ENCODE results near the gene PLCL1. TPM values are rescaled to one million over a fixed set of nuclear protein-coding genes. Genes with fewer than 3 reads are reported as not detected.
A peak's percentile ranks its signal among the peaks of the same experiment; 100 is the strongest.

Gene PLCL1
- 6.7 TPM for total RNA-seq

DNA sequence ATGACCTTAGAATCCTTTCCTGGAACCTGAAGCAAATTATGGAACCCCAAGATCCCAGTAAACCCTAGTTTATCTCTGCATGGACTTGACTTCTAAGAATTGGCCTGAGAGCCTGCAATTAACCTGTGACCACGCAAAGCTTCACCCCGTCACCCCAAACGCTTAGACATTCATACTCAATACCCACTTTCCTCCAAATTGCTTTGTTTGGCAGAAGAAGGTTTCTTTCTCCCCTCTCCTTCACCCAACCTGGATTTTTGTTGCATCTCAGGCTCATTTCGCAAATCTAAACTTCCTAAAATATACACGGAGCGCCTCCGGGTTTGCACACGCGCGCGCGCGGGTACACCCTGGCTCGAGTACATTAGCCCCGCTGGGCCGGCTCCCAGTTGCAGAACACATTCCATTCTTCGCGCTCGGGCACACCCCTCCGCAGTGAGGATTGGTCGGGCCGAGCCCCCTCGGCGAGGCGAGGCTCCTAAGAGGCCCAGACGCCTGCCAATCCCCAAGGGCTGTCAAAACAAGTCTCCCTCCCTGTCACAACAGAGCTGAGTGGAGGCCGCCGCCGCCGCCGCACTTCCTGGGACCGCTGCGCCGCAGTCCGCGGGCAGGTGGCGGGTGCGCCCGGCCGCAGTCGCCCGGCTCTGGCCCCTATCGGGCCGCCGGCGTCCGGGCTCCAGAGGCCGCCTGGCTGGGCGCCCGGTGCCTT, at the start of gene PLCL1:
TSS of gene PLCL1 (plus strand) at position 545 of the 709 bp plus-strand sequence.
- intact Hi-C loops (cut with DNase I) = loop anchor here (5.0 kb wide), 1 partner anchor 493 kb away; no protein-coding TSS in a partner anchor
- DNase-seq (ENCODE audit: low spot score) (peak; percentile 90), ATAC-seq (peak; percentile 95)

DNA sequence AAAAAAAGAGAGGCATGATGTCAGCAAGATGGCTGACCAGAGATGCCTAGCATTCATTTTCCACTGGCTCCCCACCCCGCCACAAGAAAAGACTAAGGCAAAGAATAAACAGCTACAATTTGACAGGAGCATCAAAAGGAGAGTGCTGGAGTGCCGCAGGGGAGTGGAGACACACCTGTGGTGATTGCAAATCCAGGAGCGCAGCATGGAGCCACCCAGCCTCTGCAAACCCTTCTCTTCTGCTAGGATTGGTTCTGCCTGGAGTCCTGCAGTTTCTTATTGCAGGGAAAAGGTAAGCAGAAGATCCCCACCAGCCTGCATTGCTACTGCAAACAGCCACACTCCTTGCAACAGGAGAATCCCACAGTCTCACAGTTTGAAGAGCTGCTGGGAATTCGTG, 45.4 kb upstream of the PLCL1 start:
- no peak for ATAC-seq
- no peak for DNase-seq (ENCODE audit: low spot score)
- intact Hi-C loops (cut with DNase I) = no loop called here

- ATAC-seq (no peak), DNase-seq (ENCODE audit: low spot score) (no peak)
- intact Hi-C loops (cut with DNase I) = no loop called here
Measured at GRCh38 chr2:197759625-197760292, 44.6 kb upstream of the PLCL1 start.

GRCh38 chr2:197760293-197760657, 44.1 kb upstream of the PLCL1 start:
- ATAC-seq (no peak), DNase-seq (ENCODE audit: low spot score) (no peak)
- intact Hi-C loops (cut with DNase I) = no loop called here

- ATAC-seq (no peak), DNase-seq (ENCODE audit: low spot score) (no peak)
- intact Hi-C loops (cut with DNase I) = no loop called here
Measured at GRCh38 chr2:197777823-197778407, 26.5 kb upstream of the PLCL1 start.

GRCh38 chr2:197779261-197779660, 25.1 kb upstream of the PLCL1 start:
- DNase-seq (ENCODE audit: low spot score) (no peak), ATAC-seq (no peak)
- intact Hi-C loops (cut with DNase I) = no loop called here

DNA sequence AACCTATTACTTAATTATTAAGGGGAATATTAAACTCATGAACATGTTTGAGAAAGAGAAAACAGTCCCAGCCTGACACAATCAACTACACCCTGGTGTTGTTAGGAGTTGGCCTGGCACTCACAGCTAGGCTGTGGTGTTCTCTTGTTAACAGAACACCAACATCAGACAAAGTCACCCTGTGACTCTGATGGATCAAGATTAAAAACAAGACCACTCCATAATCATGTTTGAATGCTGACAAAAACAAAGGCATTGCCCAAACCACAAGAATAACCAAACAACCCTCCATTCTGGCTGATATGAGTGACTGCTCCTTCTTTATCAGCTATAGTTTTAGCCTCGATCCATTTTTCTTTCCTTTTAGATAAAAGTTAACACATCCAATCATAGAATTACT, 22.3 kb upstream of the PLCL1 start:
- DNase-seq (ENCODE audit: low spot score) (no peak), ATAC-seq (no peak)
- intact Hi-C loops (cut with DNase I) = no loop called here

DNA sequence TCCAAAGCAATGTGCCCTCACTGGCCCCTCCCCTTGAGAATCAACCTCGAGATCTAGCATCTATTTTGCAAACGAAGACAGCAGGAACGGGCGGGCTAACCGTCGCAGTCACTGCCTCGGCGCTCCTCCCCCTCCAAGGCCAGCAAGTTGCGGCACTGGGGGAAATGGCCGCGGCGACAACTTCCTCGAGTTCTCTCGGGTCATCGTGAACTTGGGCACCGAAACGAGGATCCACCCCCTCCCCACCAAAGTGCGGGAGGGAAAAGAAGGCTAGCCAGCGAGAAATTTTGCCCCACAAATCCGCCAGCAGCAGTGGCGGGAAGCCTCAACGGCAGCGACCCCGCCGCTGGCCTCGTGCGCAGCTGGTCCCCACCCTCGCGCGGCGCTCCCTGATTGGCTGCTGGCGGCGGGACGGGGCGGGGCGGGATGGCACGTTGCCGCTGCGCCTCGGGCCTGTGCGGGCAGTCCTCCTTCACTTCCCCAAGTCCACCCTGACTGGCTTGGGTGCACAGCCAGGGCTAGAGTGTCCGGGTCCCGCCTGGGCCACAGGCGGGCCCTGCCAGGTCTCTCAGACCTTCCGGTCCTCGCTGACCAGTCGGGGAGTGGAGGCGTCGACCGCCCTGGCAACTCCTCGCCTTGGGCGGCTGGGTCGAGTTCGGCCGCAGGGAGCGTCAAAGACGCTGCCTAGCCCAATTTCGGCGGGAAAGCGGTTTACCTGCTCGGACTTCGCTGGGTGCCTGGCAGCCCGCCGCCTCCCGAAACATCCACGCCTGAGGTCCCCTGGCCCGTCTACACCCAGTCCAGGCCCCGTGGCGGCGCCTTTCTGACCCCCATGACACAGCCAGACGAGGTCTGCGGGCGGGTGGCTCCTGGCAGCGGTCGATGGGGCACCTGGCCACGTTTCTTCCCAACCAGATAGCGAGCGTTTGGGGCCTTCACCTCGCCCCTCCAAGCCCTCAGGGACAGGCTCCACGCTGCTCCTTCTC, 19.1 kb upstream of the PLCL1 start, which contains the start of gene BOLL:
TSS of gene BOLL (minus strand) at position 364 of the 986 bp plus-strand sequence. CDS start 3,469 bp downstream, outside the sequence.
- DNase-seq (ENCODE audit: low spot score) (no peak), ATAC-seq (no peak)
- intact Hi-C loops (cut with DNase I) = no loop called here

- intact Hi-C loops (cut with DNase I) = no loop called here
- DNase-seq (ENCODE audit: low spot score) (no peak), ATAC-seq (peak; percentile 13)
Measured at GRCh38 chr2:197786010-197786877, 18.1 kb upstream of the PLCL1 start.

DNA sequence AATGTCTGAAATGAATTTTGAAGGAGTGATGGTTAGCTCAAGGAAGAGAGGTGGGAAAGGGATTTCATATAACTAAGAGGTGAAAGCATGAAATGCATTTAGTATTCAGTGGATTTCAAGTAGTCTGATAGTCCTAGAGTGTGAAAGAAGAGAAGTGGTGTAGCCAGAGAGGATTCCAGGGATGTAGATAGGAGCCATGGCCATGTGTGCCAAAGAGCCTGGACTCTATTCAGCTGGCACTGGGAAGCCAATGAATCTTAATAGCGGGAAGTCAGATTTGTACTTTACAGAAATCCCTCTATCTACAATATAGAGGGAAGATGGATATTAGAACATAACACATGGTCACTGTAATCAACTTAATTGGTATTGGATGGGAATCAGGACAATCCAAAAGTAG, 10.9 kb upstream of the PLCL1 start:
- DNase-seq (ENCODE audit: low spot score) (no peak), ATAC-seq (no peak)
- intact Hi-C loops (cut with DNase I) = no loop called here

DNA sequence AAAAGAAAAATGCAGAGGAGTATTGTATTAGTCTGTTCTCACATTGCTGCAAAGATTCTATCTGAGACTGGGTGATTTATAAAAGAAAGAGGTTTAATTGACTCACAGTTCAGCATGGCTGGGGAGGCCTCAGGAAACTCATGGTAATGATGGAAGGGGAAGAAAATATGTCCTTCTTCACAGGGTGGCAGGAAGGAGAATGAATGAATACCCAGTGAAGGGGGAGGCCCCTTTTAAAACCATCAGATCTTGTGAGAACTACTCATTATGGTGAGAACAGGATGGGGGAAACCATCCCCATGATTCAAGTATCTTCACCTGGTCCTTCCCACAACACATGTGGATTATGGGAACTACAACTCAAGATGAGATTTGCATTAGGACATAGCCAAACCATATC, 9.1 kb upstream of the PLCL1 start:
- DNase-seq (ENCODE audit: low spot score) = no peak
- intact Hi-C loops (cut with DNase I) = no loop called here

GRCh38 chr2:197798187-197798586, 6.2 kb upstream of the PLCL1 start:
- no peak for DNase-seq (ENCODE audit: low spot score)
- no peak for ATAC-seq
- intact Hi-C loops (cut with DNase I) = no loop called here

More for the DNA sequence above, 9.1 kb upstream of the PLCL1 start:
- ATAC-seq = no peak

DNA sequence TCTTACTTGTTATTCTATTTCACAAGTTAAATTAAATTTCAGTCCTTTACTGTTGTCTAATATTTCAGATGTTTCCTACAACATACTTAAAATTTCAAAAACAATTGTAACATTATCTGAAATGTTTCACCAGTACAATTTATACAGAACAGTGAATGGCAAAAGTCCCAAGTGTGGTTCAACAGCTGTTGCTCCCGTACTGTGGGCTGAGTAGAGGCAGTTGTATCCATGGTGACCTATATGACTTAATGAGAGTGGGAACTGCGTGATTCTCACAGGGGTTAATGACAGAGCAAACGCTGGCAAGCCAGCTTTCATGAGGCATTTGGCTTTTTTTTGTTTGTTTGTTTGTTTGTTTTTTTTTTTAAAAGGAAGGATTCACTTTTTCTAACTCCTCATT, 5.3 kb upstream of the PLCL1 start:
- ATAC-seq (no peak), DNase-seq (ENCODE audit: low spot score) (no peak)
- intact Hi-C loops (cut with DNase I) = no loop called here

GRCh38 chr2:197800091-197800490, 4.3 kb upstream of the PLCL1 start:
- intact Hi-C loops (cut with DNase I) = loop anchor here (5.0 kb wide), 1 partner anchor 497 kb away; no protein-coding TSS in a partner anchor
- DNase-seq (ENCODE audit: low spot score) (no peak), ATAC-seq (no peak)

DNA sequence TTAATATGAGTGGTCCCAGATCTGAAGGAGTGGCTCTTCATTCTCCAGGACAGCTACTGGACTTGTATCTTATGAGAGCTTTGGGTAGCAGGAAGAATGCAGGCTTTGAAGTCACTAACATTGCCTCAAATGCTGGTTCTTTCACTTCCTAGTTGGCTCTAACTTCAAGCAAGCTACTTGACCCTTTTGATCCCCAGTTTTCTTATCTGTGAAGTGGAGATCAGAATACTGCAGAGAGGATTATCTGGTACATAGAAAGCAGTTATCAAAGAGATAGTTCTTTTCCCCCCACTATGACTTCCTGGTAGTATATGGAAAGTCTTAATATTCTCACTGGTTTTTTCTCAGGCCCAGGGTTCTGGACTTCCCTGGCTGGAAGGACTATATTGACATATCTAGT, 3.4 kb upstream of the PLCL1 start:
- intact Hi-C loops (cut with DNase I) = loop anchor here (5.0 kb wide), 1 partner anchor 496 kb away; no protein-coding TSS in a partner anchor
- no peak for ATAC-seq
- DNase-seq (ENCODE audit: low spot score) = no peak

DNA sequence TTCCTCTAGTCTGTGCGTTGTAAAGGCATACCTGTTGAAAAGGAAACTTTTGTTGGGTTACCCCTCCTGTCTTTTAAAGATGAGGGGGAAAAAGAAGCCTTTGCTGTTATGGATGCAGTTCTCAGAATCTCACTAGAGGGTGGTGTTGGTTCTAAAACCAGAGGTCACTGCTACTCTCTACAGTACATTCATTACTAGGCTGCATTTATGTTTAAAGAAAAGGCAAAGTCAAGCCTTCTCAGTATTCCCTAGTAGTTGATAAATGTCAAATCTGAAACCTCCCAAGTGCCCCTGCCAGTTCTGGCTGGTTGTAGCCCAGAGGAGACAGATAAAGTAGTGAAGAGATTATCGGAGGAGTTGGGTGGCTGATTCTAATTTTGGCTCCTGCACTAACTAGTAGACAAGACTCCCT, 1.4 kb upstream of the PLCL1 start:
- no peak for DNase-seq (ENCODE audit: low spot score)
- ATAC-seq = peak; percentile 77
- intact Hi-C loops (cut with DNase I) = loop anchor here (5.0 kb wide), 1 partner anchor 494 kb away; no protein-coding TSS in a partner anchor

DNA sequence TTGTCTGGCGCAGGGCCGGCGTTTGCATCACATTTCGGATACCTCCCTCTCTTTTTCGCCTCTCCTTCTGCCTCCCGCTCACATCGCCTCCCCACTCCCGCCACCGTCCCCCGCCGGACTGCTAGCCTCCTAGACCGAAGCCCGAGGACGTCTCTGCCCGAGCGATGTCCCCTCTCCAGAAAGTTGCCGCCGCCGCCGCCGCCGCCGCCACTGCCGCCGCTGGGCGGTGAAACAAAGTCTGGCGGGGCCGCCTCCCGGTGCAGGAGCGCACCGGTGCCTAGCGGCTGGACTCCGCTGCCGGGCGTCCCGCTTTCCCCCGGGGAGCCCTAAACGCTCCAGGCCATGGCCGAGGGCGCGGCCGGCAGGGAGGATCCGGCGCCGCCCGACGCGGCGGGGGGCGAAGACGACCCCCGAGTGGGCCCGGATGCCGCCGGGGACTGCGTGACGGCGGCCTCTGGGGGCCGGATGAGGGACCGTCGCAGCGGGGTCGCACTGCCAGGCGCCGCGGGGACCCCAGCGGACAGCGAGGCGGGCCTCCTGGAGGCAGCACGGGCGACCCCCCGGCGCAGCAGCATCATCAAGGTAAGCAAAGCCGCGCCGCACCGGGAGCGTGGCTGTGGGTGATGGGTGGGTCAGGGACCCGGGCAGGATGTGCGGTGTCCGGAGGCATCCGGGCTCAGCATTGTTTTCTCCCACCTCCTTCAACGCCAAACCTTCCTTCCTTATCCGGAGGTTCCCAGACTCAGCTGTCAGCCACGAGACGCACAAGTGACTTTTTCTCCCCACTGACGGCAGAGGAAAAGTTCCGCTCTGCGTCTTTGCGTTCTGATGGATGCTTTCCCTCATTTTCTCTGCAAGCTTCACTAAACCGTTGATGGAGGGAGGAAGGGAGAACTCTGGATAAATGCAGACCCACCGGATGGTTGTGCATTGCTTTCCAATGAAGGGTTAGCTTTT, 643 bp downstream of the PLCL1 start:
- DNase-seq (ENCODE audit: low spot score) (peak; percentile 78), ATAC-seq (peak; percentile 41)
- intact Hi-C loops (cut with DNase I) = loop anchor here (5.0 kb wide), 1 partner anchor 492 kb away; no protein-coding TSS in a partner anchor
